Right hindlimb (tissue), 1 donor: ENCODE measurements around the gene OSBP2.

Source experiments
- DNase-seq: peaks from one replicate; pipeline ENCODE4 v3.0.0-alpha.2; 2018

Gene OSBP2

GRCh38 chr22:30821381-30821780 is 126.7 kb downstream of the OSBP2 start:
- no peak for DNase-seq

- no peak for DNase-seq
Measured at GRCh38 chr22:30821863-30822215, 127.2 kb downstream of the OSBP2 start.

- DNase-seq, result no peak
Measured at GRCh38 chr22:30822216-30823014, 127.7 kb downstream of the OSBP2 start.

GRCh38 chr22:30823015-30823370 is 128.3 kb downstream of the OSBP2 start:
- no peak for DNase-seq

GRCh38 chr22:30824096-30824495 is 129.4 kb downstream of the OSBP2 start:
- no peak for DNase-seq

GRCh38 chr22:30824711-30825110 is 130.0 kb downstream of the OSBP2 start:
- no peak for DNase-seq

GRCh38 chr22:30825711-30826505 is 131.2 kb downstream of the OSBP2 start:
- no peak for DNase-seq

- no peak for DNase-seq
Measured at GRCh38 chr22:30826670-30827355, 132.1 kb downstream of the OSBP2 start.

- DNase-seq, result no peak
Measured at GRCh38 chr22:30827646-30828045, 133.0 kb downstream of the OSBP2 start.

- DNase-seq, result no peak
Measured at GRCh38 chr22:30828187-30829155, 133.8 kb downstream of the OSBP2 start.

- no peak for DNase-seq
Measured at GRCh38 chr22:30829901-30830550, 135.4 kb downstream of the OSBP2 start.

GRCh38 chr22:30830907-30831306 is 136.2 kb downstream of the OSBP2 start:
- no peak for DNase-seq

- DNase-seq, result no peak
Measured at GRCh38 chr22:30832407-30832987, 137.8 kb downstream of the OSBP2 start.

- DNase-seq, result no peak
Measured at GRCh38 chr22:30833322-30833721, 138.6 kb downstream of the OSBP2 start.

GRCh38 chr22:30837531-30837930 is 142.9 kb downstream of the OSBP2 start:
- DNase-seq, result no peak

- DNase-seq, result no peak
Measured at GRCh38 chr22:30838111-30838510, 143.4 kb downstream of the OSBP2 start.

- no peak for DNase-seq
Measured at GRCh38 chr22:30841273-30841672, 146.6 kb downstream of the OSBP2 start.

- DNase-seq, result no peak
Measured at GRCh38 chr22:30843245-30843644, 148.6 kb downstream of the OSBP2 start.

GRCh38 chr22:30847583-30847982 is 152.9 kb downstream of the OSBP2 start:
- DNase-seq, result no peak

- DNase-seq, result no peak
Measured at GRCh38 chr22:30855266-30855665, 160.6 kb downstream of the OSBP2 start.

- DNase-seq, result no peak
Measured at GRCh38 chr22:30855677-30856518, 161.2 kb downstream of the OSBP2 start.
